HG03139 (cell line): ENCODE results near the gene NKPD1.
A peak's percentile ranks its signal among the peaks of the same experiment; 100 is the strongest.

Source experiments
- ATAC-seq: cut with Tn5 transposase; IDR thresholded peaks from one replicate; pipeline ENCODE4 v1.9.1; 2021; ENCODE audit not compliant: unreplicated experiment

Gene NKPD1, protein sequence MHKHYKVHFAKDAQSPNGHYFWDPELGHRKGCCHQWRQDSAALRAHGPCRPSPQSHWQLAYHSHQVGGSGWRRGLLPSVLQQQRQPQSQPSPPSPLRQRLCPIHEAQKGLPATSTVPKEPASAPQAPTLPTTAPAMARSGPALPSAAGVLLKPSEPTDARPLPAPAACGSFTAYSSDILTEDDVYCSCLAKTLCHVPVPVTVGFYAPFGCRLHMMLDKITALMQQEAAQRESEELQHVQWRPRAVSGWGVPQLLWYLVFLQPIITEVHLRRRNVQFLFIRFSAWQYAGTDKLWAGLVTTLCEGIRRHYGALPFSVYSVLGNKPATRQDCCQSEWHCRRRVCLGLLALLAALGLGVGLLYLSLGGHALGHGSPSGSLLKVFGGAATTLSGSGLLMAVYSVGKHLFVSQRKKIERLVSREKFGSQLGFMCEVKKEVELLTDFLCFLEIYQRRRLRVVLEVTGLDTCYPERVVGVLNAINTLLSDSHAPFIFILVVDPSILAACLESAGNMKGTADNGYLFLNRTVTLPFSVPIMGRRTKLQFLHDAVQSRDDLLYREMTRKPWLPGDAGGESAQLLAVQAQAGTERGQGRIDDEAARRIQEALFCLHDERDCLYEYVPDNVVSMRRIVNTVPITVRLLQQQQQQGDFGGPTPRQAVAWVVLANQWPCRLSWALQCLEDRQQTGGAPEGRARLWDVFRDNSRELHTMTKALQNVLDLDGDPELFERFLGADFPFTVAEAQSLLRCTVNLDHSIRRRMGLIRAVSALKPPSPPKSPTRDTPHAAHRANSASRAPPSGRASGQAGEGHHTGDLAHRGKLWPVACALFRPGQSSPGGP

DNA sequence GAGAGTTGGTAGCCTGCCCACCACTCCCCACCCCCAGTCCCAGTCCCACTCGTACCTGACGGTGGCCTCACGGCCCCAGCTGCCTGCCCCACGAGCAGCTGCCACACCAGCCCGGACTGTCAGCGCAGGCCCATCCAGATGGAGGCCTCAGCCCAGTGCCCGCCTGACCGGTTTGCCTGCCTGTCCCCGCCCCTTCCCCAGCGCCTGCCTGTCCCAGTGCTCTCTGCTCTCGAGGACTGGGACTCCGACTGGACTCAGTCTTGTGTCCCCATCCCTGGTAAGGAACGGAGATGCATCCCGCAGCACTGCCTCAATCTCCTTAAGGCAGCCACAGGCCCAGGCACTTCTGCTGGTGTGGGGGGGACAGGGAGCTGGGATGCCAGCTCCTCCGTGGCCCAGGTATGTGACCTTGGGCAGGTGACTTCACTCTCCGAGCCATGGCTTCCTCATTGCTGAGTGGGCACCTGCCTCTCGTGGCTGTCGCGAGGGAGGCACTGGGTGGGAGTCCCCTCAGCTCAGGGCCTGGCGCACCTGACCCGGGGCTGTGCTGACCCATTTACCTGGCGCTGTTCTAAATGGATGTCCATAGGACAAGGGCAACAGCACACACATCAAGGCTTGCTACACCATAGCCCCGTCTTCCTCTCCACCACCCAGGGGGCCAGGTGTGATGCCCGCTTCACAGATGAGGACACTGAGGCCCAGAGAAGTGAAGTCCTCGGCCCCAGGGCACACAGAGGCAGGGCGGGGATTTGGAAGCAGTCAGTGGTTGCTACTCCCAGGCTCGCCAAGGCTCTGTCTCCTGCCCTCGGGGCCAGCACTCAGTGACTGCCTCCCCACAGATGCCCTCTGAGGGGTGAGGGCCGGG, at the start of gene NKPD1:
Gene NKPD1, minus strand, starts transcription at position 113 of the 868 bp plus-strand sequence. CDS start 832 bp downstream, outside the sequence.
- ATAC-seq = no peak

DNA sequence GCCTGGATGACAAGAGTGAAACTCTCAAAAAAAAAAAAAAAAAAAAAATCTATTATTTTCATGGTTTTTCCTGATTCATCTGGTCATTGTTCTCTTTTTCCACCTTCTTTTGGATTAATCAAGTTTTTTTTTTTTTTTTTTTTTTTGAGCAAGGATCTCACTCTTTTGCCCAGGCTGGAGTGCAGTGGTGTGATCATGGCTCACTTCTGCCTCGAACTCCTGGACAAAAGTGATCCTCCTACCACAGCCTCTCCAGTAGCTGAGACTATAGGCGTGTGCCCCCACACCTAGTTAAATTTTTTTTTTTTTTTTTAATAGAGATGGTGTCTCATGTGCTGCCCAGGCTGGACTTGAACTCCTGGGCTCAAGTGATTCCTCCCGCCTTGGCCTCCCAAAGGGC, 45.5 kb upstream of the NKPD1 start:
- ATAC-seq = no peak

DNA sequence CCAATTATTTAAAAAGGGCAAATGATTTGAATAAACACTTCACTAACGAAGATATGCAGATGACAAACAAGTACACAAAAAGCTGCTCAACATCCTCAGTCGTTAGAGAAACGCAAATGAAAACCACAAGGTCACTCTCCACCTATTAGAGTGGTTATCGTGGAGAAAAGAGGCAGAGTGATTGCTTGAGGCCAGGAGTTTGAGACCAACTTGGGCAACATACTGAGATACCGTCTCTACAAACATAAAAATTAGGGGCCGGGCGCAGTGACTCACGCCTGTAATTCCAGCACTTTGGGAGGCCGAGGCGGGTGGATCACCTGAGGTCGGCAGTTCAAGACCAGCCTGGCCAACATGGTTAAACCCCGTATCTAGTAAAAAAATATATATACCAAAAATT, 45.0 kb upstream of the NKPD1 start:
- no peak for ATAC-seq

DNA sequence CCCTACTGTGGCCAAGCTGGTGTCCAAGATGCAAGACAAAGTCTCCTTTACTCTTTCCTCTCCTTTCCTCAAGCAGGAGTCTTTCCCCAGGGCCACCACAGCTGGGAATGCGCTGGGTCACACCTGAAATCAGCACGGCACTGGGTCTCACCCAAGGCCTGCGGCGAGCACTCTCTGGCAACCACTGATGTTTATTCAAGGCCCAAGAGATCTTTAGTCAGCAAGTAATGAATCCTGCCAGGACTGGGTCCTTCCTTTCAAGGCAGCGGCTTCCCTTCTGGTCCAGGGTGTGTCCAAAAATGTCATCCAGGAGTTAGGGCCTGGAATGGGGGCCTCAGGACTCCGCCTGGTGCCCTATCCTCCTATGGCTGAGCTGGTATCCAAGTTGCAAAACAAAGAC, 41.9 kb upstream of the NKPD1 start:
- no peak for ATAC-seq

DNA sequence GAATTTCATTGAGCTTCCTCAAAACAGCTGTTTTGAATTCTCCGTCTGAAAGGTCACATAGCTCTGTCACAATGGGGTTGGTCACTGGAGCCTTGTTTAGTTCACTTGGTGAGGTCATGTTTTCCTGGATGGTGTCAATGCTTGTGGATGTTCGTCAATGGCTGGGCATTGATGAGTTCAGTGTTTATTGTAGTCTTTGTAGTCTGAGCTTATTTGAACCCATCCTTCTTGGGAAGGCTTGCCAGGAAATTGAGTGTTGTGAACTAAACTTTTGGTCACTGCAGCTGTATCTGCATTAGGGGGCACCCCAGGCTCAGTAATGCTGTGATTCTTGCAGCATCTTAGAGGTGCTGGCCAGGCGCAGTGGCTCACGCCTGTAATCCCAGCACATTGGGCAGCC, 39.8 kb upstream of the NKPD1 start:
- no peak for ATAC-seq

DNA sequence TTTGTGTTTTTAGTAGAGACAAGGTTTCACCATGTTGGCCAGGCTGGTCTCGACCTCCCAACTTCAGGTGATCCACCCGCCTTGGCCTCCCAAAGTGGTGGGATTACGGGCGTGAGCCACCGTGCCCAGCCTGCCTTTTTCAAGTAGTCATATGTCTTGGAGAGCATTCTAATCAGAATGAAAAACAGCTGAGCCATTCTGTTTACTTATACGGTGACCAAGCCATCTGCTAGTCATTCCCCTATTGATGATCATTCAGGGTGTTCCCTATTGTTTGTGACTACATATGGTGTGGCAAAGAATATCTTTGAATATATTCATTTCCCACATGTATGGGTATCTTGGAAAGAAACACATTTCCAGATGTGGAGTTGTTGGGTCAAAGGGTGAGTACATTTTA, 35.0 kb upstream of the NKPD1 start:
- ATAC-seq = no peak

DNA sequence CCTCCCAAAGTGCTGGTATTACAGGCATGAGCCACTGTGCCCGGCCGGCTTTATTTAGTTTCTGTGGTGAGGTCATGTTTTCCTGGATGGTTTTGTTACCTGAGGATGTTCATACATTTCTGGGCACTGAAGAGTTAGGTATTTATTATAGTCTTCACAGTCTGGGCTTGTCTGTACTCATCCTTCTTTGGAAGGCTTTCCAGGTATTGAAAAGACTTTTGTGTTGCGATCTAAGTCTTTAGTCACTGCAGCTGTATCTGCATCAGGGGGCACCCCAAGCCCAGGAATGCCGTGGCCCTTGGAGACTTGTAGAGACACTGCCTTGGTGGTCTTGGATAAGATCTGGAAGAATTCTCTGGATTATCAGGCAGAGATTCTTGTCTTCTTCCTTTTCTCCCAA, 30.6 kb upstream of the NKPD1 start:
- no peak for ATAC-seq

DNA sequence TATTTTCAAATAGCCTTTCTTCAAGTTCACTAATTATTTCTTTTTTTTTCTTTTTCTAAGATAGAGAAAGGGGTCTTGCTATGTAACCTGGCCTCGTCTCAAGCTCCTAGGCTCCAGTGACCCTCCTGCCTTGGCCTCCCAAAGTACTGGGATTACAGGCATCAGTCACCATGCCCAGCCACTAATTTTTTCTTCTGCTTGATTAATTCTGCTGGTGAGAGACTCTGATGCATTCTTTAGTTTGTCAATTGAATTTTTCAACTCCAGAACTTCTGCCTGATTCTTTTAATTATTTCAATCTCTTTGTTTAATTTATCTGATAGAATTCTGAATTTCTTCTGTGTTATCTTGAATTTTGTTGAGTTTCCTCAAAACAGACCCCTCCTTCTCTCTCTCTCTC, 29.2 kb upstream of the NKPD1 start:
- no peak for ATAC-seq

DNA sequence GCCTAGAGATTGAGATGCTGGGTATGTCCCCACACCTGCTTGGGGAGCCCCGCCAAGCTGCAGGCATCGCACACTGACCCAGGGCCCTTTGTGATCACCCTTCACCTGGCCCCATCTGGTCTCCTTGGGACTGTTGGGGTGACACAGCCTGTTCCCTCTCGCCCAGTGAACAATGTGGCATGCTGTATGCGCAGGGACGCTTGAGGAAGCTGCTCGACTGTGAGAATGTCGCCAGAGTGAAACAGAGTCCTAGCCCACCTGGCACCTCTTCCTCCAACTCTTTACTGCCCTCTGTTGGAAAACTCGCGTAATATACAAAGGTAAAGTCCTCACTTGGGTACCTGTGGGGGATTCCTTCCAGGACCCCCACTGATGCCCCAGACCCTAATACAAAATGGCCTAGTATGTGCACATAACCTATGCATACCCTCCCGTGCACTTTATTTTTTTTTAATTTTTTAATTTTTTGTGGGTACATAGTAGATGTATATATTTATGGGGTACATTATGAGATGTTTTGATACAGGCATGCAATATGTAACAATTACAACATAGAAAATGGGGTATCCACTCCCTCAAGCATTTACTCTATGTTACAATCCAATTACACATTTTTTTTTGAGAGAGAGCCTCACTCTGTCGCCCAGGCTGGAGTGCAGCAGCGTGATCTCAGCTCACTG, 26.8 kb upstream of the NKPD1 start:
- ATAC-seq = no peak

DNA sequence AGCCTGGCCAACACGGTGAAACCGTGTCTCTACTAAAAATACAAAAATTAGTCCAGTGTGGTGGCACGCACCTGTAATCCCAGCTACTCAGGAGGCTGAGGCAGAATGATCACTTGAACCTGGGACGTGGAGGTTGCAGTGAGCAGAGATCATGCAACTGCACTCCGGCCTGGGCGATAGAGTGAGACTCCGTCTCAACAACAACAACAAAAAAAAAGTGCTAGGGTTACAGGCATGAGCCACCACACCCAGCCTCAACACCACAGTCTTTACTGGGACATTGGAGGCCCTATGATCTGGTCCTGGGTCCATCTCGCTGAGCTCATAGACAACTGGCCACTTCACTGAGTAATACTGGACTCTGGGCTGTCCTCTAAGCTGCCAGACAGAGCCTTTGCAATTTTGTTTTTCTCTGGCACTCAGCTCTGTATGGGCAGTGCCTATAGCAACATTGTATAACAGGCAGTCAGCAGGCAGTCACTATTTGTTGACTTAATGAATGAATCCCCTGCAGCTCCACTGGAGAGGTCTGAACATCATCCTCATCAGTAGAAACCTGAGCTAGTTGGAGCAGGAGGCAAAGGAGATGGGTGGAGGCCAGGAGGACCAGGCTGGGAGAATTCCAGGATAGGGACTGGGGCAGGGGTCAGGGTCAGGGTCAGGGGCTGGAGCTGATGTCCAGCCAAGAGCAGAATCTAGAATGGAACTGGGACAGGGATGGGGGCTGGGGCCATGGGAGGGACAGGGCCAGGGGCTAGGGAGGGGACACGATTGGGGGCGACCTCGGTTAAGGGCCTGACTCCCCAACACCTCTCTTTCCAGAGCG, 25.9 kb upstream of the NKPD1 start:
- no peak for ATAC-seq

DNA sequence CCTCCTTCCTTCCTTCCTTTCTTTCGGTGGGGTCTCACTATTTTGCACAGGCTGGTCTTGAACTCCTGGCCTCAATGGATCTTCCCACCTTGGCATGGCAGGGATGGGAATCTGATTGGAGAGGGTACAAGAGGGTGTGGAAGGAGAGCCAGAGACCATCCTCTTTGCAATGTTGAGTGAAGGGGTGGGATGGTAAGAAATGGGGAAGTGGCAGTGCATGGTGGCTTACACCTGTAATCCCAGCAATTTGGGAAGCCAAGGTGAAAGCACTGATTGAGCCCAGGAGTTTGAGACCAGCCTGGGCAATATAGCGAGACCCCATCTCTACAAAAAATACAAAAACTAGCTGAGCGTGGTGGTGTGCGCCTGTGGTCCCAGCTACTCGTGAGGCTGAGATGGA, 23.3 kb upstream of the NKPD1 start:
- no peak for ATAC-seq

DNA sequence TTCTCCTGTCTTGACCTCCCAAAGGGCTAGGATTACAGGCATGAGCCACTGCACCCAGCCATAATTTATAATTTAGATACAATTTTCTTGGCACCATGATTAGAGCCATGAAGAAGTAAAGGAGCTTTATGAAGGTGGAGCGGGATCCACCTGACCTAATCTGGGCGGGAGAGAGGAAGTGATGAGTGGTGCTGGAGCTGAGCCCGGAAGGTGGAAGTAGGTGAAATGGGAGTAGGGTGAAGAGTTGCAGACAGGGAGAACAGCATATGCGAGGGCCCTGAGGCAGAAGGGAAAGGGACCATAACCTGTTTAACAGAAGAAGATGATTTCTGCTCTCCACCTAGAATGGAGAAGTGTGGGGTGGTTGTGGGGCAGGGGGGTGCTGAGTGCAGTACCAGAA, 22.0 kb upstream of the NKPD1 start:
- ATAC-seq = no peak

DNA sequence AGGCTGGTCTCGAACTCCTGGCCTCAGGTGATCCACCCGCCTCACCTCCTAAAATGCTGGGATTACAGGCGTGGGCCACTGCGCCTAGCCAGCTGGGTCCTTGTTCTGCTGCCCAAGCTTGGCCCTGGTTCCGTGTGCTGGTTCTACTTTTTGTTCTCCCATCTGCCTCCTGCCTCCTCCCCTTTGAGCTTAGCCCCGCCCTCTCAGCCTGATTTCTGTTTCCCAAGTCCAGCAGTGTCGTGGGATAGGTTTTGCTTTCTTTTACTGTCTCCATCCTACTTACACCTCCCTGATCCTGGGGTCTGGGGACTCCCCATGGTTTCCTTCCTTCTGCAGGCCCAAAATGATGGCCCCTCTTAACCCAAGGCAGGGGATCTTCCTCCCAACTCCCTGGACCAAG, 20.2 kb upstream of the NKPD1 start:
- no peak for ATAC-seq

DNA sequence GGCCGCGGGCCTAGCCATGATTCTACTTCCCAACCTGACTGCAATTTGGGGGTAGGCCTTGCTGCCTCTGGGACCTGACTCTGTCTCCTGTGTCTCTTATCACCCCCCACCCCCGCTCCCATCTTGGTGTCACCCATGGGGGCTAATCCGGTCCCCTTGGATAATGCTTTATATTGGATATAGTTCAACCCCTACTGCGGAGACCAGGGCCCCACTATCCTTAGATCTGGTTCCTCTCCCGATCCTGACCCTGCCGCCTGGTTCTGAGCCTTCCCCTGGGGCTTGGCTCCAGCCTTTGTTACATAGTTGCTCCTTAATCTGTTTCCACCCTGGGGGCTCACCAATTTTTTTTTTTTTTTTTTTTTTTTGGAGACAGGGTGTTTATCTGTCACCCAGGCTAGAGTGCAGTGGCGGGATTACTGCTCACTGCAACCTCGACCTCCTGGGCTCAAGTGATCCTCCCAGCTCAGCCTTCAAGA, 19.1 kb upstream of the NKPD1 start:
- ATAC-seq = no peak

DNA sequence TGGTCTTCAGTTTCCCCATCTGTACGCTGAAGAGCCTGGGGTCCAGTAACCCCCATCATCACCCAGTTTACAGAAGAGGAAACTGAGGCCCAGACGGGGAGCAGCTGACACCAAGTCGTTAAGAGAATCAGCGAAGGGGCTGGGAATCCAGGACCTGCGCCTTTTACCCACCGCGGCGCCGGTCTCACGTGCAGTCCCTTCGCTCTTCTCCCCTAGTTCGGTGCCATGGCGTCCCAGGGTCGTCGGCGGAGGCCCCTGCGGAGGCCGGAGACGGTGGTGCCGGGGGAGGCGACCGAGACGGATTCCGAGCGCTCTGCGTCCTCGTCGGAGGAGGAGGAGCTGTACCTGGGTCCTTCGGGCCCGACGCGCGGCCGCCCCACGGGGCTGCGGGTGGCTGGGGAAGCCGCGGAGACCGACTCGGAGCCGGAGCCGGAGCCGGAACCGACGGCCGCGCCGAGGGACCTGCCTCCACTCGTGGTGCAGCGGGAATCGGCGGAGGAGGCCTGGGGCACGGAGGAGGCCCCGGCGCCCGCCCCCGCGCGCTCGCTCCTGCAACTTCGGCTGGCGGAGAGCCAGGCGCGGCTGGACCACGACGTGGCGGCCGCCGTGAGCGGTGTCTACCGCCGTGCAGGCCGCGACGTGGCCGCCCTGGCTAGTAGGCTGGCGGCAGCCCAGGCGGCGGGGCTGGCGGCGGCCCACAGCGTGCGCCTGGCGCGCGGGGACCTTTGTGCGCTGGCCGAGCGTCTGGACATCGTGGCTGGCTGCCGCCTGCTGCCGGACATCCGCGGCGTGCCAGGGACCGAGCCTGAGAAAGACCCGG, 18.5 kb upstream of the NKPD1 start:
- no peak for ATAC-seq

DNA sequence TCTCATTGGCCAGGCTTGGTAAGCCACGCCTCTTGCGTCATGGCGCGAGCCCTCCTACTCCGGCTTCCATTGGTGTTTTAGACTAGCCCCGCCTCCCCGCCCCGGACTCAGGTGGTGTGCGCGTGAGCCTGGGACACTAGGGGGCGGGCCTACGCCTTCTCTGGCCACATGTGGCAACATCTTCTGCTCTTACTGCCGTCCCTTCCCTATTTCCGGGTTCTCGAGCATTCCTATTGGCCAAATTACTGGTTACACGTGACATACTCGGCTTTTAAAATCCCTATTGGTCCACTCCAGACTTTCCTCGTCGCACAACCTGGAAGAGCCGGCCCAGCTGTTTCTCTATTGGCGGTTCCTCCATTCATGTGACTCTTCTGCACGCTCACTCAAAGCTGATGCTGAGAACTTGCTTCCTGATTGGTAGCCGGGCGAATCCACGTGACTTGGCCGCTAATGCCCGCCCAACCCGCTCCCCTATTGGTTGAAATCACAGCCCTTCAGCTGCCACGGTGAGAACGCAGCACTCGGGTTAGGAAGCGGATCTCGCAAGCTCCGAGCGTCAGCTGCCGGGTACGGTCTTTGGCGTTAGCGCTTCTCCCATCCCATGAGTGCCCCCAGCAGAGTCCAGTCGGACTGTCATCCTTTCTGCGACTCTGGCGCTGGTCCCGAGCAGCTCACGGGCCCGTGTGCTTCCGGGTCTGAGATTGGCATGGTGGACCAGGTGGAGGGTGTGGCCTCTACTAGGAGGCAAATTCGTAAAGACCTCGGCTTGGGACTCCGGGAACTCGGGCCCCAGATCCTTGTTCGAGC, 17.7 kb upstream of the NKPD1 start, which contains the start of gene BLOC1S3:
Gene BLOC1S3, plus strand, starts transcription at position 523 of the 810 bp plus-strand sequence. CDS start 513 bp downstream, outside the sequence.
- ATAC-seq = peak; percentile 72

DNA sequence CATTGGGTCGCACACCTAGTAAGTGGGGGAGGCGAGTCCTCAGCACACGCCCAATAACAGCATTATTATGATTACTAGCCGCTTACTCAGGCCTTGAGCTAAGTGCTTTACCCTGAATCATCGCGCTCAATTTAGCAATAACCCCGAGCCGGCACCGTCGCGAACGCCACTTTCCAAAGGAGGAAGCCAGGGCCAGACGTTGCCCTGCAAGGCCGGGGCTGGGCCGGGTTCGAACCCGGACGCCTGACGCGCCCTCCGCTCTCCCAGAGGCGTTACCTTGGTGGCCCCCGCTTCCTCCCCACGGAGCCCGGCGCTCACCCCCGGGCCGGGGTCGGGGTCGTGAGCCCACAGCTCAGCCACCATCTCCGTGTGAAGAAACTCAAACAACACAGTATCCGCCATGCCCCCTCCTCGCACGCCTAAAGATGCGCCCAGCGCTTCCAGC, 17.1 kb upstream of the NKPD1 start, which contains the start of gene TRAPPC6A:
Gene TRAPPC6A, minus strand, starts transcription at position 421 of the 445 bp plus-strand sequence. Its CDS starts 19 bp downstream, at position 402.
- peak; percentile 3 for ATAC-seq
